ENCODE data around the gene SMIM22. TPM values are rescaled to one million over a fixed set of nuclear protein-coding genes. Genes with fewer than 3 reads are reported as not detected.

SMIM22 gene
- total RNA-seq, 2 donors from 2014 or later: 4.7 to 29.3 TPM

DNA sequence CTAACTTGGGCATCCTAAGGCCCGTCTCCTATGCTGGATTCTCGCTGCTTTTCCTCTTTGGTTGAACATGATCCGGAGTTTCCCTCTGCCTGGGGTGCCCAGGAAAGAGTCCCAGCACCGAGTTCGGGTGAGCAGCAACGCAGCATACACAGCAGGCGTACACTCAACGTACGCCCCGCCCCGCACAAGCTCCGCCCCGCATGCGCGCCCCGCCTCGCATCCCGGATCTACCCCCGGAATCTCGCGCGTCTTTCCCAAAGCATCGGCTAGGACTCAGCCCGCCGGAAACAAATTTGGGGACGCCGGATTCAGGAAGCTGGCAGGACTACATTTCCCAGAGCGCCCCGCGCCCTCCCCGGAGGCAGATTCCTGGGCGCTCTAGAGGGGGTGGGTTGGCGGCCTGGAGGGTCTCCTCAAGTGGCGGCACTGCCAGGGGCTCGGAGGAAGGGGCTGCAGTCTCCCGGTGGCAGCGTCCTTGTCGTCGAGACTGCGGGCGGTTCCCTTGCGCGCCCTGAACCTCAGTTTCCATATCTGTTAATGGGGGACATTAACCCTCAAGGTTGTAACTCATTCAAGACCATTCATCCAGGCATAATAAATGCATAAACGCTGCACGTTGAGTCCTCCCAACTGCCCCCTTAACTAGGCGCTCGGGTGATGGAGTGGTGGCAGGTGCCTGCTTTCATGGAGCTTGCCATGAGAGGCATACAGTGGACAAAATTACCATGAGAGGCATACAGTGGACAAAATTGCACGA is 26.4 kb upstream of the SMIM22 start:
- DNase-seq (peak; percentile 97 to 98 (median 98)), ATAC-seq (peak; percentile 91)
- H3K9me3 ChIP-seq: no peaks in the 10 kb centered on the region
- no peaks in the 10 kb centered on the region for H3K27me3 ChIP-seq
- intact Hi-C loops (cut with DNase I): no loop called here
- peaks cover 0 to 2% of the 10 kb centered on the region in 2 donors for H3K36me3 ChIP-seq (replicated peaks in 1 of 2; ENCODE audit: insufficient read depth in 1 of 2, low read depth in 2 of 2)
- peaks cover 27% of the 10 kb centered on the region for H3K4me1 ChIP-seq
- 3 to 6% methylated on average over 24 to 48 of the region's 48 CpGs for WGBS, 2 donors
- peak; percentile 17 to 81 (median 80) for TF ChIP-seq POLR2A (IDR thresholded peaks at IDR 0.05)
- TF ChIP-seq, protein P1, sequence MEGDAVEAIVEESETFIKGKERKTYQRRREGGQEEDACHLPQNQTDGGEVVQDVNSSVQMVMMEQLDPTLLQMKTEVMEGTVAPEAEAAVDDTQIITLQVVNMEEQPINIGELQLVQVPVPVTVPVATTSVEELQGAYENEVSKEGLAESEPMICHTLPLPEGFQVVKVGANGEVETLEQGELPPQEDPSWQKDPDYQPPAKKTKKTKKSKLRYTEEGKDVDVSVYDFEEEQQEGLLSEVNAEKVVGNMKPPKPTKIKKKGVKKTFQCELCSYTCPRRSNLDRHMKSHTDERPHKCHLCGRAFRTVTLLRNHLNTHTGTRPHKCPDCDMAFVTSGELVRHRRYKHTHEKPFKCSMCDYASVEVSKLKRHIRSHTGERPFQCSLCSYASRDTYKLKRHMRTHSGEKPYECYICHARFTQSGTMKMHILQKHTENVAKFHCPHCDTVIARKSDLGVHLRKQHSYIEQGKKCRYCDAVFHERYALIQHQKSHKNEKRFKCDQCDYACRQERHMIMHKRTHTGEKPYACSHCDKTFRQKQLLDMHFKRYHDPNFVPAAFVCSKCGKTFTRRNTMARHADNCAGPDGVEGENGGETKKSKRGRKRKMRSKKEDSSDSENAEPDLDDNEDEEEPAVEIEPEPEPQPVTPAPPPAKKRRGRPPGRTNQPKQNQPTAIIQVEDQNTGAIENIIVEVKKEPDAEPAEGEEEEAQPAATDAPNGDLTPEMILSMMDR (IDR thresholded peaks at IDR 0.05): no peak
- H3K4me3 ChIP-seq: peak overlapping the region; percentile 10 to 35
- H3K27ac ChIP-seq: peak overlapping the region; percentile 72 to 87 (median 79)

DNA sequence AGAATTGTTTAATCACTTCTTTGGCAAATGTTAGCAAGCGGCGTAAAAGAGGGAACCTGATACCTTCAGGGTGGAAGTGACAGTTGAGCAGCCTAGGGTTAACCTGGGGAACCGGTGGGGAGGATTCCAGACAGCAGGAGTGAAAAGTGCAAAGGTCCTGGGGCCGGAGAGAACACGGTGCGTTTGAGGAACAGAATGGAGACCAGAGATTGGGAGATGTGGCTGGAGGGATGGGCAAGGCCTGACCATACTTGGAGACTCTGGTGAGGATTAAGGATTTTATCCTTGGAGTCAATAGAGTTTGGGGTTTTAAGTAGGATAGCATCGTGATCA is 25.9 kb upstream of the SMIM22 start:
- H3K9me3 ChIP-seq: no peaks in the 10 kb centered on the region
- H3K36me3 ChIP-seq (replicated peaks in 1 of 2; ENCODE audit: insufficient read depth in 1 of 2, low read depth in 2 of 2): no peaks in the 10 kb centered on the region
- H3K27me3 ChIP-seq: no peaks in the 10 kb centered on the region
- TF ChIP-seq POLR2A (IDR thresholded peaks at IDR 0.05): no peak
- TF ChIP-seq, protein P1 (IDR thresholded peaks at IDR 0.05): no peak
- H3K4me1 ChIP-seq: peaks cover 27% of the 10 kb centered on the region
- peak overlapping the region in 2 of 4 donors; percentile 86 to 87 for H3K27ac ChIP-seq
- 41% methylated on average over 7 of the region's 7 CpGs for WGBS, 2 donors
- ATAC-seq: no peak
- DNase-seq: no peak
- no peak overlapping the region for H3K4me3 ChIP-seq
- intact Hi-C loops (cut with DNase I): no loop called here

DNA sequence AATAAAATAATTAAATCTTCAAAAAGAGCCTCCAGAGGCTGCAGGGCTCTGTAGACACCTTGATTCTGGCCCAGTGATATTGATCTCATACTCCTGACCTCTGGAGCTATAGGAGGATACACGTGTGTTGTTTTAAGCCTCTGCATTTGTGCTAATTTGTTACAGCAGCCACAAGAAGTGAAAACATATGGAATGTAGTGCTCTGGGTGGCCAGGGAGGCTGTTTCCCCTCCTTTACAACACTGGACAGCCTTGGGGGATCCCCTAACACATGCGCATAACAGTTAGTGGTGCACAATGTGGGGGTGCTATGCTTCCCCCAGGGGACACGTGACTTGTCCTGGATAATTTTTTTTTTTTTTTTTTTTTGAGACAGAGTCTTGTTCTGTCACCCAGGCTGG is 23.5 kb upstream of the SMIM22 start:
- no peak overlapping the region for H3K4me3 ChIP-seq
- WGBS, 2 donors: 70 to 80% methylated on average over 3 of the region's 3 CpGs
- H3K27me3 ChIP-seq: no peaks in the 10 kb centered on the region
- peaks cover 13% of the 10 kb centered on the region for H3K4me1 ChIP-seq
- TF ChIP-seq POLR2A (IDR thresholded peaks at IDR 0.05): no peak
- TF ChIP-seq, protein P1 (IDR thresholded peaks at IDR 0.05): no peak
- DNase-seq (no peak), ATAC-seq (no peak)
- no peaks in the 10 kb centered on the region for H3K9me3 ChIP-seq
- no peaks in the 10 kb centered on the region for H3K36me3 ChIP-seq (replicated peaks in 1 of 2; ENCODE audit: insufficient read depth in 1 of 2, low read depth in 2 of 2)
- intact Hi-C loops (cut with DNase I): no loop called here
- no peak overlapping the region for H3K27ac ChIP-seq

DNA sequence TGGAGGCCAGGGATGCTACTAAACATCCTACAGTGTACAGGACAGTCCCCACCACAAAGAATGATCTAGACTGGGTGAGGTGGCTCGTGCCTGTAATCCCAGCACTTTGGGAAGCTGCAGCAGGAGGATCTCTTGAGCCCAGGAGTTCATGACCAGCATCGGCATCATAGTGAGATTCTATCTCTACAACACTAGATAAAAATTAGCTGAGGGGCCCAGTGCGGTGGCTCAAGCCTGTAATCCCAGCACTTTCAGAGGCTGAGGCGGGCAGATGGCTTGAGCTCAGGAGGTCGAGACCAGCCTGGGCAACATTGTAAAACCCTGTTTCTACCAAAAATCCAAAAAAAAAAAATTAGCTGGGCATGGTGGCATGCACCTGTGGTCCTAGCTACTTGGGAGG is 22.8 kb upstream of the SMIM22 start:
- Histone ChIP-seq H3K36me3 (replicated peaks in 1 of 2; ENCODE audit: insufficient read depth in 1 of 2, low read depth in 2 of 2) (no peaks in the 10 kb centered on the region), H3K9me3 (no peaks in the 10 kb centered on the region), H3K27me3 (no peaks in the 10 kb centered on the region), H3K4me1 (peaks cover 13% of the 10 kb centered on the region), H3K27ac (no peak overlapping the region), H3K4me3 (no peak overlapping the region)
- WGBS, 2 donors: 80 to 81% methylated on average over 1 to 5 of the region's 5 CpGs
- TF ChIP-seq, protein P1 (IDR thresholded peaks at IDR 0.05): no peak
- TF ChIP-seq POLR2A (IDR thresholded peaks at IDR 0.05): no peak
- DNase-seq (no peak), ATAC-seq (no peak)
- intact Hi-C loops (cut with DNase I): no loop called here

DNA sequence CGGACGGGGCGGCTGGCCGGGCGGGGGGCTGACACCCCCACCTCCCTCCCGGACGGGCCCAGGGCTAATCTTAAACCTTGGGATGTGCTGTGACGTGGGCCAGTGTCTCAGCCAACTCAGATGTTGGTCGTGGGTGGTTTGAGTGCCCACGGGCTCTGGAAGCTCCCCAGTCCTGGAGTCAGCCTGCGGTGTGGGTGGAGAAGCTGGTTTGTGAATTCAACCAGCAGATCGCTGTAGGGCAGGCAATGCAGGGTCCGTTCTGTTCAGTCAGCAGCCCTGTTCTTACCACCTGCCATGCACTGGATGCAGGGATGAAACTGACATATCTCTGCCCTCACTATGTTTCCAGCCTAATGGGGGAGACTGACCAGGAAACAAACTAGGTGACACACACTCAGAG is 20.2 kb upstream of the SMIM22 start:
- H3K36me3 ChIP-seq (replicated peaks in 1 of 2; ENCODE audit: insufficient read depth in 1 of 2, low read depth in 2 of 2): no peaks in the 10 kb centered on the region
- no peak overlapping the region for H3K27ac ChIP-seq
- H3K9me3 ChIP-seq: no peaks in the 10 kb centered on the region
- H3K4me1 ChIP-seq: no peaks in the 10 kb centered on the region
- TF ChIP-seq, protein P1 (IDR thresholded peaks at IDR 0.05): no peak
- TF ChIP-seq POLR2A (IDR thresholded peaks at IDR 0.05): no peak
- 80 to 86% methylated on average over 2 to 6 of the region's 13 CpGs for WGBS, 2 donors
- intact Hi-C loops (cut with DNase I): no loop called here
- DNase-seq (no peak), ATAC-seq (no peak)
- no peak overlapping the region for H3K4me3 ChIP-seq
- no peaks in the 10 kb centered on the region for H3K27me3 ChIP-seq

All from body of pancreas (tissue), 4 donors.